ENCODE measurements around the gene TAS2R20.
"Not testable (repeated sequence)": the region's sequence is repeated elsewhere in the genome, so short reads cannot be mapped to it uniquely, and the experiment has no call there.

Gene TAS2R20, protein sequence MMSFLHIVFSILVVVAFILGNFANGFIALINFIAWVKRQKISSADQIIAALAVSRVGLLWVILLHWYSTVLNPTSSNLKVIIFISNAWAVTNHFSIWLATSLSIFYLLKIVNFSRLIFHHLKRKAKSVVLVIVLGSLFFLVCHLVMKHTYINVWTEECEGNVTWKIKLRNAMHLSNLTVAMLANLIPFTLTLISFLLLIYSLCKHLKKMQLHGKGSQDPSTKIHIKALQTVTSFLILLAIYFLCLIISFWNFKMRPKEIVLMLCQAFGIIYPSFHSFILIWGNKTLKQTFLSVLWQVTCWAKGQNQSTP

DNA sequence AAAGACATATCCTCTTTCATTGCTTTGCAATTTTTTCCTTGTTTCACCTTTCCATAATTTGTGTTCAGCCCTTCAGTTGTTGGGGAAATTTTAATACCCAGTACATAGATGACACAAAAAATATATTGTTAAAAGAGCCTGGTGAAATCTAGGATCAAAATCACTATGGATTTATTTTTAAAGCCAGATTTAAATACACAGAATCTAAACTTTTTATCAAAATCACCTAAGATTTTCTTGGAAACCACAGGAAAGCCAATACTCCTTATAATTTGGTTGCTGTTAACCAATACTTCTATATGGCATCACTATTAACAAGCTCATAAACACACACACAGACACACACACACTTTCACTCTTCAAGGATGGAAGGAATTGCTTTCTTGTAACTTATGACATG, at the start of gene TAS2R20:
TAS2R20 (minus strand) TSS at position 101 of the 400 bp plus-strand sequence. CDS start 429 bp downstream, outside the sequence.
- DNase-seq: no peak

DNA sequence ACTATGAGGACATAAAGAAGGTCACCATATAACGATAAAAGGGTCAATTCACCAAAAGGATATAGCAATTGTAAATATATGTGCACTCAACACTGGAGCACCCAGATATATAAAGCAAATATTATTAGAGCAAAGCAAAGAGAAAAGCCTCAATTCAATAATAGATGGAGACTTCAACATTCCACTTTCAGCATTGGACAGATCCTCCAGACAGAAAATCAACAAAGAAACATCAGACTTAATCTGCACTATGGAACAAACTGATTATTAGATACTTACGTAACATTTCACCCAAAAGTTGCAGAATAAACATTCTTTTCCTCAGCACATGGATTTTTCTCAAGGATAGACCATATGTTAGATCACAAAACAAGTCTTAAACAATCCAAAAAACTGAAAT, 43.3 kb upstream of the TAS2R20 start:
- DNase-seq: not testable (repeated sequence)

DNA sequence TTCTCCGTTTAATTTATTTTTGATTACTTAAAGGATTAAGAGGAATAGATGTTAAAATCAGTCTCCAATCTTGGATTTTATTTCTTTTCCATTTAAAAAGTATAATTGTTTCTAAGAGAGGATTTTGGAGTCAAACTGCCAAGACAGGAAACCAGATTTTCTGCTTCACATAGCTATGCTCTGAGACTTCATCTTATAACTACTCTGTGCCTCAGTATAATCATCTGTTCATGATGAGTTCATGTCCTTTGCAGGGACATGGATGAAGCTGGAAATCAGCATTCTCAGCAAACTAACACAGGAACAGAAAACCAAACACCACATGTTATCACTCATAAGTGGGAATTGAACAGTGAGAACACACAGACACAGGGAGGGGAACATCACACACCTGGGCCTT, 42.1 kb upstream of the TAS2R20 start:
- DNase-seq: no peak

DNA sequence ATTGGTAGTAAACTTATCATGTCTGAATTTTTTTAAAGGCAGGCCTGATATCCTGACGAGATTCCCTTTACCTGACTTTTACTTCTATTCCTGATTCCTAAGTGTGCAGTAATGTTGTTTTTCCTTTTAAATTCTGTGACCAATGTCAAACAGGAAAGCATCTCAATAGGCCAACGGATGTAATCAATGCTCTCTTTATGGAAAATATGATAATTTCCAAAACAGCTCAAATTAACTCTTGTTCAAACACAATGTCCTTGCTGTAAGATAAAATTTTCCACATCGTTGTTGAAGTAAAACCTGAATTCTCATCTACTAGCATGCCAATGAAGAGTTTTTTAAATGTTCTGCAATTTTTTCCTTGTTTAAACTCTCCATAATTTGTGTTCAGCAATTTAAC, 41.1 kb upstream of the TAS2R20 start:
- DNase-seq: no peak

DNA sequence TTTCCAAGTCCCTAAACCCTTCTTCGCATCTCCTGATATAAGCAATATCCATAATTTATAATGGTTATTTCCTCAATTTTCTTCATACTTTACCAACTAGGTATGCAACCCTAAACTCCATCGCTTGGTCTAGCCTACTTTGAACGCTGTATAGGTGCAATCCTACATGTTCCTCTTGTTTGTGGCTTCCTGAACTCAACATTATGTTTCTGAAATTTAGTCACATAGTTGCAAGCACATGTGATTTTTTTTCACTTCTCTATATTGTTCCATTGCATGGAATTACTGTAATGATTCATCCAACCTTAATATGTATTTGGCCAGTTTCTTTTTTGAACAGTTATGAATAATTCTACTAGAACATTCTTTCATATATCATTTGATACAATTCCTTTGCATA, 35.9 kb upstream of the TAS2R20 start:
- not testable (repeated sequence) for DNase-seq

DNA sequence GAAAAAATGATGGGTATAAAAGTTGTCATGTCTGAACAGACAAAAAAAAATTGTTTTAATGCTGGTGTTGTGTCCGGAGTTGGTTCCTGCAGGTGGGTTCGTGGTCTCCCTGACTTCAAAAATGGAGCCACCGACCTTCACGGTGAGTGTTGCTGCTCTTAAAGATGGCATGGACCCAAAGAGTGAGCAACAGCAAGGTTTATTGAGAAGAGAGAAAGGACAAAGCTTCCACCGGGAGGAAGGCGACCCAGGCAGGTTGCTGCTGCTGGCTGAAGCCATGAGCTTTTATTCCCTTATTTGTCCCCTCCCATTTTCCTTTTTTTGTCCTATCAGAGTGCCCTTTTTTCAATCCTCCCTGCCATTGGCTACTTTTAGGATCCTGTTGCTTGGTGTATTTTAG, 33.2 kb upstream of the TAS2R20 start, which contains the start of gene TAS2R31:
TAS2R31 (minus strand) TSS at position 101 of the 400 bp plus-strand sequence; CDS start at position 29, 72 bp downstream.
- DNase-seq: no peak

DNA sequence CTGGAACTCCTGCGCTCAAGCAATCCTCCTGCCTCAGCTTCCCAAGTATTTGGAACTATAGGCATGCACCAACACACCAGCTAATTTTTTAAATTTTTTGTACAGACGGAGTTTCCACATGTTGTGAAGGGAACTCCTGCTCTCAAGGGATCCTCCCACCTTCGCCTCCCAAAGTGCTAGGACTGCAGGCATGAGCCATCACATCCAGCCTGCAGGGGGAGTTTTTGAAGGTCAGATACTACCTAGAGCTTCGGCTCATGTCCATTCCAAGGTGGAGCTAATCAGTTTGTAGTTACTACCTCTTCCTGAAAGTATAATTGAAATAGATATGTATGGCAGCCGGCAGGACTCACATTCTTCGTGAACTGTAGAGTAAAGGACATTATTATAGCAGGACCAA, 28.0 kb upstream of the TAS2R20 start:
- DNase-seq: no peak

DNA sequence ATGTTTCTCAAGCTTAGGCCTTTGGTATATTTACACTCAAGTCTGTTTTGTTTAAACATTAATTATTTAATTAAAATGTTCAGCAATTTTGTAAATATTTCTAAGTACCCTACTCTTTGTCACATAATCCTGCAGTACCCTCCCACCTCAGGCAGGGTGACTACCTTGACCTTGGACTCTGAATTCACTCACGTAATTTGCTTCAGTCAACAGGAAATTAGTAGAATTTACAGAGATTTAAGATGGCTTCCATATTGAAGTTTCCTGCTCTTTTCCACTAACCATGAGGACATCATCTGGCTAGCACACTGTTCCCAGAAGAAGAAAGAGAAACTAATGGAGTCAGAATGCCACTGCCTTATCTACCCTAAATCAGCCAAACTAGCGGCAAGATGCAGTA, 25.3 kb upstream of the TAS2R20 start:
- no peak for DNase-seq

DNA sequence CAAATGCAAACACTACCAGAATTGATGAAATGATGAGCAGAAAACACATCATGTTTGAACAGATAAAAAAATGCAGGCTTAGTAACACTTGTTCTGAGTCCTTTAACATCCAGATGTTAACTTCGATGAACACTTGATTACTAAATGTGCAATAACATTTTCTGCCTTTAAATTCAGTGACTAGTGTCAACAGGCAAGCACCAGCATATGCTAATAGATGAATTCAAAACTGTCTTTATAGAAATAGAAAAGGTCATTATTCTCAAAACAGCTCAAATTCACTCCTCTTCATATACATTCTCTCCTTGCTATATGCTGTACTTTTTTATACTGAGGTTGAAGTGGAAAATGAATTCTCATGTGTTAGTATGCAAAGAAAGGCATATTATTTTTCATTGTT, 24.4 kb upstream of the TAS2R20 start, which contains the start of gene TAS2R19:
TAS2R19 (minus strand) TSS at position 101 of the 400 bp plus-strand sequence; CDS start at position 52, 49 bp downstream.
- no peak for DNase-seq

DNA sequence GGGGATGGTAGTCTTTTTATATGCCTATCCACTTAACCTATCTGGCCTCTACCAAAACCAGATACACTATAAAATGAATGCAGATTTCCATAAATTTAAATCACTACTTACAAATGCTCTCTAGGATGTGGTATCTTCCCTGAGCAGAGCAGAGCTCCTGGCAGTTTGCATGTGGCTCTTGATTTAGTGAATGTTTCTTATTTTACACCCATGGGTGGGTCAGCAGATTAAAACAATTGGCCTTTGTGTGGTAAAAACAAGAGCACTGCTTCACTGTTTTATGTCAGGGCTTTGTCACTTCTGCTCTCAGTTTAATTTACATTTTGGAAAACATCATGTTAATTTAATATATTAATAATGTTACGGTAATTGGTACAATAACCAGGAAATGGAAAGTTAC, 18.8 kb upstream of the TAS2R20 start:
- DNase-seq: no peak

DNA sequence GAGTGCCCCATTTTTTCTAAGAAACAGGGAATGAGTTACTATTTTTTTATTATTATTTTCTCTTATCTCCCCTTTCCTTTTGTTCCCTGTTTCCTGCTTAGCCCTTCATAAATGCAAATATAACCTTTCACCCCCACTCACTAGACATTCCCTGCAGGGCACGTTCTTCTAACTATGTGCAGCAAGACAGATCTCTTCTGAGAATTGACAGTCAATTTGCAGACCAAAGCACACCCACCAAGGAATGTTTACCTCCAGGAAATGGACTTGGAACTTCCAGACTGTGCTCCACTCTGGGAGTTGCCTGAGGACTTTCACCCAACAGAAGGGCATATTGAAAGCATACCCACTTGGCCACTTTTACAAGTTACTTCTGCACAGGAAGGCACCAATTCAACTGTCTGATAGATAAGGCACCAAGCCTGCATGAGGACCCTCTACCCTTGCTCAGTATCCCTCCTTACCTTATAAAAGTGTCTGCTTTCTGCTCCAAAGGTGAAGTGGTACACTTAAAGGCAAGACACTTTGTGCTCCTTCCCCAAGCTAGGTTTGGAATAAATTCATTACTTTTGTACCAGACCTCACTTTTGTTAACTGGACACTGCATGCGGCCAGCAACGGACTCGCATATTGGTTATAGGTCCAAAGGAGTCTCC, 17.8 kb upstream of the TAS2R20 start:
- DNase-seq: no peak

DNA sequence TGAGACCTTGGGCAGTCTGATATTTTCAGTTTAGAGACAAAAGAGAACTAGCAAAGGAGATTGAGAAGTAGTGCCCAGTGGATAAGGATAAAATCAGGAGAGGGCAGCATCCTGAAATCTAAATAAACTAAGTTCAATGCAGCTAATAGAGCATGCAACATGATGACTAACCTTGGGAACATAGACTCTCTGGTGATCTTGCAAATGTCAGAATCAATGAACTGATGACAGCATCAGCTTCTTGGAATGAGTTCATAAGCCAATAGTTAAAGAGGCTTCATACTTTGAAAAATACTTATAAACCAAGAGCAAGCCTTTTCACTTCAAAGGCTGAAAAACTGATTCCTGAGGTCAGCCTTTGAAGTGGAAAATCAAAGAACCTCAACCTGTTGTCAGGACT, 16.1 kb upstream of the TAS2R20 start:
- DNase-seq: no peak

DNA sequence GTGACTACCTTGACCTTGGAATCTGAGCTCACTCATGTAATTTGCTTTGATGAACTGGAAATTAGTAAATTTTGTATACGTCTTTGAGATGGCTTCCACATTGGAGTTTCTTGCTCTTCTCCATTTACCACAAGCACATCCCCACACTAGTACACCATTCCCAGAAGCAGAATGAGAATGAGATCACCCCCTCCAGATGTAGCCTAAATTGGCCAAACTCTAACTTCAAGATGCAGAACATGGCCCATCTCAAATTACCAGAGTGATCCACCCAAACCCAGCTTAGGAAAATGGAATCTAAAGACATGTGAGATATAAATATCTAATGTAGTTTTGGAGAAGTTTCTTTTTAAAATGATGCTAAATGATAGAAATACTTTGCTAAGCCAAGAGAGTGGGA, 9.5 kb upstream of the TAS2R20 start:
- no peak for DNase-seq

DNA sequence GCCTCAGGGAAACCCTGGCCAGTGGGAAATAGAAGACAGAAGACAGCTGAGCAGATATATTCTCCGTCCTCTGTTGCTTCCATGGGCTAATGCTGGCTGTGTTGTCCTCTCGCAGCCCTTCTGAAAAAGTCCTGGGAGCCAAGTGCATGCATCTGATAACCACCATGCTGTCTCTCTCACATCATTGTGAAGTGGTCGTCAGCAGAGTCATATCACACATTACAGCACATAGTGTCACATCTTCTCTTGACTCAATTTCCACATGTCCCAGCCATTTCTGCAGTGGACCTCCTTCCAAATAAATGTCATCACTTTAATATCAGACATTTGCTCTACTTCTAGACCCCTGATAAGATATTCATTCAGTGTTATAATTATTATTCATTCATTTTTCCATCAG, 3.8 kb downstream of the TAS2R20 start:
- DNase-seq: no peak

DNA sequence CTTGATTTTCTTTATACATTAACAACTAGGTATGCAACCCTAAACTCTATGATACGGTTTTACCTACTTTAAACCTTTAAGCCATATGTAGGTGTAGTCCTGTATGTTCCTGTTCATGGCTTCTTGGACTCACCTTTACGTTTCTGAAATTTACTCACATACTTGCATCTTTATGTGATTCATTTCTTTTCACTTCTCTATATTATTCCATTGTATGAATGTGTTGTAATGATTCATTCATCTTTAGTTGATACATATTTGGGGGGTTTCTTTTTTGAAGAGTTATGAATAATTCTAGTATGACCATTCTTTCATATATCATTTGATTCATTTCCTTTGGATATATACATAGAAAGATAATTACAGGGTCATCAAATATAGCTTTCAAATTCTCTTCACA, 9.0 kb downstream of the TAS2R20 start:
- no peak for DNase-seq

DNA sequence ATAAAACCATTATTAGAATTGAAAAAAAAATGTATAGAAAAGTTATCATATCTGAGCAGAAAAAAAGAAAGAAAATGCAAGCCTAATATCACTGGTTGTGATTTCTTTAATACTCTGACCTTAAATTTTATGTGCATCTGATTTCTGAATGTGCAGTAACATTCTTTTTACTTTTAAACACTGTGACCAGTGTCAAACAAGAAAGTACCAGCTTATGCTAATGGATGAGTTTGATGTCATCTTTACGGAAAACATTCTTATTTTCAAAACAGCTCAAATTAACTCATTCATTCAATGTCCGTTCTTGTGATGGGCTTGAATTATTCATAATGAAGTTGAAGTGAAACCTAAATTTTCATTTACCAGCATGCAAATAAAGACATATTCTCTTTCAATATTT, 11.3 kb downstream of the TAS2R20 start, which contains the start of gene TAS2R50:
TAS2R50 (minus strand) TSS at position 101 of the 400 bp plus-strand sequence; CDS start at position 49, 52 bp downstream.
- DNase-seq: no peak

DNA sequence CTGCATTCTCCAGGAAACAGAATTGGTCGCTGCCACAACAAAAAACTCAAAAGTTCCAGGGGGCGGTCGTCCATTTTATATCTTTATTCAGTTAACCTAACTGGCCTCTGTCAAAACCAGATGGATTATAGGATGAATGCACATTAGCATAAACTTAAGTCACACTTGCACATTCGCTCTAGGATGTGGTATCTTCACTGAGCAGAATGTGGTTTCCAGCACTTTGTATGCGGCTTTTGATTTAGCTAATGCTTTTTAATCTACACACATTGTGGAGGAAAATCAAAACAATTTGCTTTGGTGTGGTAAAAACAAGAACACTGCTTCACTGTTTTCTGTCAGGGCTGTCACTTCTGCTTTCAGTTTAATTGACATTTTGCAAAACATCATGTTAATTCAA, 15.9 kb downstream of the TAS2R20 start:
- DNase-seq: peak; percentile 68

DNA sequence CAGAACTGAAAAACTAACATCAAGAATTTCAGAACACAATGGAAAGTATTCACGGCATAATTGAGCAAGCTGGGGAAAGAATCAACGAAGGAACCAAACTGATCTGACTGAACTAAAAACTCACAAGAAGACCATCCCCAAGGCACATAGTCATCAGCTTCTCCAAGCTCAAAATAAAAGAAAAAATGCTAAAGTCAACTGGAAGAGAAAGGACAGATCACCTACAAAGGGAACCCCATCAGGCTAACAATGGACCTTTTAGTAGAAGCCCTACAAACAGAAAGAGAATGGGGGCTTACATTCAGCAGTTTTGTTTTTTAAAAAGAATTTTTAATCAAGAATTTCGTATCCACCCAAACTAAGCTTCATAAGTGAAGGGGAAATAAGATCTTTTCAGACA, 23.1 kb downstream of the TAS2R20 start:
- DNase-seq: no peak

DNA sequence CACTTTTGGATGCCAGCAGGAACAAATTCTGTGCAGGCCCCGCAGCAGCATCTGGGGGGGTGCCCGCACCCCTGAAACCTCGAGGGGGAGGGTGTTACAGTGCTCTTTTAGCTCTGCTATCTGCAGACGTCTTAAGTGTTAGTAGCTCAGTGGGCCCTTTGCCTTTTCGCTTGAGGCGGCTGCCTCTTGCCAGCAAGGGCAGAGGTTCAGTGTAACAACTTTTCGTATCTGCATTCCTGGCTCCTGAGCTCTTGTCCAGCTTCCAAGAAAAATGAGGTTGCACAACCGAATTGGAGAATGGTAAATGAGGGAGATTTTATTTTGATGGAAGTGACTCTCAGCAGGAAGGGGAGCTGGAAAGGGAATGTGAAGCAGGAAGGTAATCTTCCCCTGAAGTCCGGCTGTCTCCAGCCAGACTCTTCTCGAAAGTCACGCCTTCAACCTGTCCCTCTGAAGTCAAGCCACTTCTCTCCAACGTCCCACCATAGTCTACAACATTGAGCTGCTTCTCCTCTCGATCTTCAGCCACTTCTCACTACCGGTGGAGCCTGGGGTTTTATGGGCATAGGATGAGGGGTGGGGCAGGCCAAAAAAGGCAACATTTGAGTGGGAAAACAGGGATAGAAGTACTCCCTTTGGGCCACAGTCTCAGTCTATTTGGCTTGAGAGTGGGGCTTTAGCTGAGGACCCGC, 29.2 kb downstream of the TAS2R20 start:
- DNase-seq: no peak

DNA sequence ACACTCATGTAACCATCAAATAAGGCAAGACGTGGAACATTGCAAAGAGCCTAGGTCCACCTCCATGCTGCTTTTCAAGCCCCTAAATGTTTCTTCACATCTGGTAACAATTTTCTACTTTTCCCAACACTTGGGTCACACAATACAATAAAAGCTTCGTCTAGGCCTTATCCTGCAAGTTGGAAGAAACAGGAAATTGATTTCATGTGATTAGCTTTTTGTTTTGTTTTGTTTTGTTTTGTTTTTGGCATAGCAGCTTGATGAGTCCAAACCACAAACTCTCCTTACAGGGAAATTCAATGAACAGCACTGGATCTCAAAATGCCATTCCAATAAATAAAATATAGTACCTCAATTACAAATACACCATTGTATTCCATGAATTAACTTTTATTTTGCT, 30.7 kb downstream of the TAS2R20 start:
- no peak for DNase-seq

DNA sequence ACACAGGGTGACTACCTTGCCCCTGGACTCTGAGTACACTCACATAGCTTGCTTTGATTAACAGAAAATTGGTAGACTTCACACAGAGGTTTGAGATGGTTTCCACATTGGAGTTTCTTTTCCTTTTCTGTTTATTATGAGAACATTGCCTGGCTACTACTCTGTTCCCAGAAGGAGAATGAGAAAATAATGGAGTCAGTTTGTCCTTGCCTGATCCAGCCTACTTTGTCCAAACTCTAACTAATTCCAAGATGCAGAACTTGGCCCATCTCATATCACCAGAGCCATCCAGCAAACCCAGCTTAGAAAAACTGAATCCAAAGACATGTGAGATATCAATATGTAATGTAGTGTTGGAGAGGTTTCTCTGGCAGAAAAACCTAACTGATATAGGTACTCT, 31.8 kb downstream of the TAS2R20 start:
- DNase-seq: no peak

DNA sequence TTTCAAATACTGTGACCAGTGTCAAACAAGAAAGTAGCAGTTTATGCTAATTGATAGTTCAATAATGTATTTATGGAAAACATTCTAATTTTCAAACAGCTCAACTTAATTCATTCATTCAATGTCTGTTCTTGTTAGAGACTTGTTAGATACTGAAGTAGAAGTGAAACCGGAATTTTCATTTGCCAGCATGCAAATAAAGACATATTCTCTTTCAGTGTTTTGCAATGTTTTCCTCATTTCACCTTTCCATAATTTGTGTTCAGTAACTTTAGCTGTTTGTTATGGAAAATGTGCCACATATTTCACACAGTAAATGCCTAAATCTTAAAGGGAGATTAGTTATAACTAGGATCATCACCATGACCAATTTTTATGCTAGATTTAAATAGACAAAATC, 32.6 kb downstream of the TAS2R20 start:
- DNase-seq: no peak

DNA sequence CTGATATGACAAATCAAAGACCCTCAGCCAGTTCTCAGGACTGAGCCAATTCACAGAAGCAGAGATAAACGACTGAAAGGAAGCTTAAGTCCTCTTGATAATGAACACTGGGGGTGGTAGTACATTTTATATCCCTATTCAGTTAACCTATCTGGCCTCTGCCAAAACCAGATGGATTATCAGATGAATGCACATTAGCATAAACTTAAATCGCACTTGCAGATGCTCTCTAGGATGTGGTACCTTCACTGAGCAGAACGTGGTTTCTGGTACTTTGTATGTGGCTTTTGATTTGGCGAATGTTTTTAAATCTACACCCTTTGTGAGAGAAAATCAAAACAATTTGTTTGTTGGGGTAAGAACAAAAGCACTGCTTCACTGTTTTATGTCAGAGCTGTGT, 37.9 kb downstream of the TAS2R20 start:
- peak; percentile 19 for DNase-seq

DNA sequence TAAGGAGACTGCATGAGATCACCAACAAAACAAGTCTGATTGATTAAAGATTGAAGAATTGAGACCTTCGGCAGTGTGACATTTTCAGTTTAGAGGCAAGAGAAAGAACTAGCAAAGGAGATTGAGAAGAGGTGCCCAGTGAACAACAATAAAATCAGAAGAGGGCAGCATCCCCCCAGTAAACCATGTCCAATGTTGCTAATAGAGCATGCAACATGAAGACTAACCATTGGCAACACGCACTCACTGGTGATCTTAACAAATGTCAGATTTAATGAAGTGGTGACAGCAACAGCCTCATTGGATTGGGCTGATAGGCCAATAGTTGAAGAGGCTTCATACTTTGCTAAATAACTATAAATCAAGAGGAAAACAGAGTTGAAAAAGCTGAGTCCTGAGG, 38.3 kb downstream of the TAS2R20 start:
- DNase-seq: peak; percentile 22

Measured in CD4-positive, alpha-beta T cell treated with Interleukin-21 for 1 hour (primary cell).